ENCODE measurements around the gene CDH10.

CDH10 gene

GRCh38 chr5:24475101-24475500 lies 169.7 kb downstream of the CDH10 start:
- DNase-seq: no peak

- no peak for DNase-seq
Observed at GRCh38 chr5:24474685-24475084, 170.1 kb downstream of the CDH10 start.

- no peak for DNase-seq
Observed at GRCh38 chr5:24472518-24472917, 172.3 kb downstream of the CDH10 start.

- no peak for DNase-seq
Observed at GRCh38 chr5:24444414-24444813, 200.4 kb downstream of the CDH10 start.

GRCh38 chr5:24439465-24439864 lies 205.3 kb downstream of the CDH10 start:
- DNase-seq: no peak
